Brain microvascular endothelial cell (primary cell): ENCODE measurements around the gene GATM.

Experiments used
- DNase-seq: peaks from one replicate; pipeline ENCODE4 v3.0.0-alpha.2; 2020
- H3K27ac ChIP-seq: fragments of 250-450 bp; sonication (Bioruptor Pico); 2 replicates; pipeline ENCODE4 v1.5.1; 2020; ENCODE audit warnings: mild to moderate bottlenecking, moderate library complexity
- H3K27me3 ChIP-seq: fragments of 250-450 bp; sonication (Bioruptor Pico); replicated peaks from 2 replicates; pipeline ENCODE4 v1.5.1; 2020; ENCODE audit warnings: mild to moderate bottlenecking
- H3K36me3 ChIP-seq: fragments of 250-450 bp; sonication (Bioruptor Pico); replicated peaks from 2 replicates; pipeline ENCODE4 v1.5.1; 2020; ENCODE audit warnings: mild to moderate bottlenecking
- H3K4me3 ChIP-seq: 2 replicates; pipeline ENCODE4 v1.5.1; 2011; ENCODE audit warnings: low read depth, mild to moderate bottlenecking, control low read depth, low read length, moderate library complexity
- CTCF ChIP-seq: IDR thresholded peaks from 2 replicates; pipeline ENCODE4 v1.5.1; 2011; ENCODE audit warnings: low read depth, mild to moderate bottlenecking, moderate library complexity, low read length, control low read depth, inconsistent platforms; ENCODE audit errors: missing control alignments
- in situ Hi-C: cut with HindIII; loops from 2 replicates; pipeline ENCODE4 v1.10.0; 2017; ENCODE audit warnings: low sequenced_read_pairs, low pct_ligation_motif_present

The GATM gene, protein sequence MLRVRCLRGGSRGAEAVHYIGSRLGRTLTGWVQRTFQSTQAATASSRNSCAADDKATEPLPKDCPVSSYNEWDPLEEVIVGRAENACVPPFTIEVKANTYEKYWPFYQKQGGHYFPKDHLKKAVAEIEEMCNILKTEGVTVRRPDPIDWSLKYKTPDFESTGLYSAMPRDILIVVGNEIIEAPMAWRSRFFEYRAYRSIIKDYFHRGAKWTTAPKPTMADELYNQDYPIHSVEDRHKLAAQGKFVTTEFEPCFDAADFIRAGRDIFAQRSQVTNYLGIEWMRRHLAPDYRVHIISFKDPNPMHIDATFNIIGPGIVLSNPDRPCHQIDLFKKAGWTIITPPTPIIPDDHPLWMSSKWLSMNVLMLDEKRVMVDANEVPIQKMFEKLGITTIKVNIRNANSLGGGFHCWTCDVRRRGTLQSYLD

DNA sequence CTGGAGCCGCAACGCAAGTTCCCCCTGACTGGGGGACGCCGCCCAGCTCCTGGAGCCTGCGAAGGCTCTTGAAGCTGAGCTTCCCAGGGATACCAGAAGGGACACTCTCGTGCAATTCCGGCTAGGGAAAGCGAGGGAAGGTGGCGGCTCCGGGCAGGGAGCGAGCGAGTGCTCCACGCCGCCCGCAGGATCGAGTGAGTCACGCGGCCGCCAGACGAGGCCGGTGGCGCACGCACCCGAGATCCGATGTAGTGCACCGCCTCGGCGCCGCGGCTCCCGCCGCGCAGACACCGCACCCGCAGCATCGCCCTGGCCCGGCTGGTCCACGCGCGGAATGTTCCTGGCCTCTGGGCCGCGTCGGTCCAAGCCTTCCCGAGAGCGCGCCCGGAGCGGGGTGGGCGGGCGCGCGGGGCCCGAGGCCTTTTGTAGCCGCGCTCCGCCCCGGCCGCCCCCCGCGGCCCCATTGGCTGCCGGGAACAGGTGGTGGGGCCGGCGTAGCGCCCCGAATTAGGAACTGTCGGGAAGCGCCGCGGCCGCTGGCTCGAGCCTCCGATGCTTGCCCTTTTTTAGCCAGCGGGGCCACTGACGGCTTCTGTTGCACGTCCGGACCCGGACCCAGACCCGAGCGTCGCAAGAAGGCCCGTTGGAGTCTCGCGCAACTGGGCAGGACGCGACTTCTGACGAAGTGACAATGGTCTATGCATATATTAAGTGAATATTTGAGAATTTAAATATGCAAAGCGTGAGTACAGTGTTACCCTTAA lies at the start of gene GATM:
Gene GATM, minus strand, starts transcription at position 396 of the 764 bp plus-strand sequence. Its CDS starts 91 bp downstream, at position 305.
- Histone ChIP-seq H3K36me3 (no peaks in the 10 kb centered on the region), H3K27ac (no peak within 1 kb of the TSS), H3K27me3 (peaks cover 35% of the 10 kb centered on the region), H3K4me3 (peak within 1 kb of the TSS; percentile 43)
- peak; percentile 70 for TF ChIP-seq CTCF
- peak; percentile 70 for DNase-seq
- in situ Hi-C loops: no loop called here

GRCh38 chr15:45427085-45427484 lies 48.7 kb upstream of the GATM start:
- Histone ChIP-seq H3K27me3 (no peaks in the 10 kb centered on the region), H3K27ac (no peak overlapping the region), H3K36me3 (no peaks in the 10 kb centered on the region), H3K4me3 (no peak overlapping the region)
- no peak for DNase-seq
- no peak for TF ChIP-seq CTCF
- in situ Hi-C loops: no loop called here

DNA sequence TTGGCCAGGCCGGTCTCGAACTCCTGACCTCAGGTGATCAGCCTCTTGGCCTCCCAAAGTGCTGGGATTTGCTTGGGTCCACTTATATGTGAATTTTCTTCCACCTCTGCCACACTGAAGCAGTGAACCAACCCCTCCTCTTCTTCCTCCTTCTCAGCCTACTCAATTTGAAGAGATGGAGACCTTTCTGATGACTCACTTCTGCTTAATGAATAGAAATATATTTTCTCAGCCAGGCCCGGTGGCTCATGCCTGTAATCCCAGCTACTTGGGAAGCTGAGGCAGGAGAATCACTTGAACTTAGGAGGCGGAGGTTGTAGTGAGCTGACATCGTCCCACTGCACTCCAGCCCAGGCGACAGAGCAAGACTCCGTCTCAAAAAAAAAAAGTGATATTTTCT lies 46.8 kb upstream of the GATM start:
- no peak for TF ChIP-seq CTCF
- H3K4me3 ChIP-seq: no peak overlapping the region
- H3K27ac ChIP-seq: no peak overlapping the region
- H3K27me3 ChIP-seq: no peaks in the 10 kb centered on the region
- in situ Hi-C loops: no loop called here
- DNase-seq: no peak
- peaks cover 4% of the 10 kb centered on the region for H3K36me3 ChIP-seq

DNA sequence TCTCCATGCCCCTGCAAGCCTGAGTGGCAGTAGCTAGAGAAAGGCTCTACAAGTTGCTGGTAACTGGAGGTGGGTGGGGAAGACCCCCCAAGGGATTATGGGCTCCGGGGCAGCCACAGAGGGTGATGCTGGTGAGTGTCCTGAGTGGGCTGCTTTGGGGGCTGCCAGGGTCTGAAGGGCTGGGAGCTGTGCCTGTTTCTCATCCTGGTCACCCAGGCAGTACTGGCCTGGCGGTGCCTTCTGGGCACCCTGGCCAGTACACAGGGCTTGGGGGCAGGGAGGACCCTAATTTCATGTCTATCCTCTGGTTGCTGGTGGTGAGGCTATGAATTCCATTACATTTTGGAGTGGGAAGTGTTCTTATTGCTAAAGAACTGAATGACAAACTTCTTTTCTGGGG lies 46.1 kb upstream of the GATM start:
- peaks cover 4% of the 10 kb centered on the region for H3K36me3 ChIP-seq
- H3K27ac ChIP-seq: no peak overlapping the region
- no peak for TF ChIP-seq CTCF
- no peak overlapping the region for H3K4me3 ChIP-seq
- no peaks in the 10 kb centered on the region for H3K27me3 ChIP-seq
- DNase-seq: no peak
- in situ Hi-C loops: no loop called here

GRCh38 chr15:45417303-45417950 lies 39.1 kb upstream of the GATM start:
- Histone ChIP-seq H3K27ac (no peak overlapping the region), H3K27me3 (no peaks in the 10 kb centered on the region), H3K36me3 (peaks cover 43% of the 10 kb centered on the region), H3K4me3 (no peak overlapping the region)
- no peak for DNase-seq
- no peak for TF ChIP-seq CTCF
- in situ Hi-C loops: no loop called here
